ENCODE data around the gene ASTN2. TPM values are rescaled to one million over a fixed set of nuclear protein-coding genes. Genes with fewer than 3 reads are reported as not detected.

ASTN2 gene
- total and polyA plus RNA-seq, 2 experiments from 2014 or later: 5.8 to 7.5 TPM

DNA sequence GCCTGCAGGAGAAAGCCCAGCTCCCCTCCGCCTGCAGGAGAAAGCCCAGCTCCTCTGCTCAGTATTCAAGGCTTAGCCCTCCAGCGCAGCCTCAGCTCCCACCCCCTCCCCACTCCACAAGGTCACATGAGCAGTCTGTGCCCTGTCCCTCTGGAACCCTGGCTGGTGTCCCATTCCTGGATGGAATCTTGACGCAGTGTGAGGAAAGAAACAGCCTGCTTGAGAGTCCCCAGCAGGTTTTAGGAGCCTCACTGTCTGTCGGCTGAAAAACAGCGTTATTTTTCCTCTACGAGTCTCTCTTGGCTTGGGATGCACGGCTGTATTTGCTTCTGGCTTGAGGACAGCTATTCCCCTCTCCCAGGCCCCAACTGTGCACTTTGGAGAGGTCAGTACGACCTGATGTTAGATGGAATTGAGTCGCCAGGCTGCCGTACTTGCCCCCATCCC, 937.9 kb downstream of the ASTN2 start:
- Histone ChIP-seq H3K27me3 (replicated peaks; ENCODE audit: insufficient read depth) (no peaks in the 10 kb centered on the region), H3K36me3 (ENCODE audit: low read depth) (no peaks in the 10 kb centered on the region), H3K27ac (no peak overlapping the region), H3K4me3 (no peak overlapping the region), H4K20me1 (ENCODE audit: insufficient read depth) (no peaks in the 10 kb centered on the region), H2AFZ (no peak overlapping the region), H3K4me2 (ENCODE audit: unreplicated experiment) (no peak overlapping the region), H3K9me3 (ENCODE audit: low read depth) (no peaks in the 10 kb centered on the region), H3K9me2 (ENCODE audit: insufficient read depth) (no peaks in the 10 kb centered on the region), H3K9ac (no peak overlapping the region), H3K79me2 (ENCODE audit: insufficient read depth) (no peaks in the 10 kb centered on the region), H3K4me1 (ENCODE audit: insufficient read depth) (no peaks in the 10 kb centered on the region), H3F3A (ENCODE audit: insufficient read depth) (no peaks in the 10 kb centered on the region)
- TF ChIP-seq EZH2 (IDR thresholded peaks at IDR 0.05; ENCODE audit: insufficient read depth, poor library complexity, severe bottlenecking): no peak
- TF ChIP-seq EZH2phosphoT487 (IDR thresholded peaks at IDR 0.05; ENCODE audit: insufficient read depth, low read depth): no peak
- no peak for DNase-seq
- 58 to 66% methylated on average over 10 of the region's 10 CpGs for WGBS, 2 experiments (ENCODE audit: low coverage in 1 of 2, low lambda C conversion rate in 2 of 2, missing lambda C conversion rate in 2 of 2)
- in situ Hi-C loops (cut with MboI): no loop called here

DNA sequence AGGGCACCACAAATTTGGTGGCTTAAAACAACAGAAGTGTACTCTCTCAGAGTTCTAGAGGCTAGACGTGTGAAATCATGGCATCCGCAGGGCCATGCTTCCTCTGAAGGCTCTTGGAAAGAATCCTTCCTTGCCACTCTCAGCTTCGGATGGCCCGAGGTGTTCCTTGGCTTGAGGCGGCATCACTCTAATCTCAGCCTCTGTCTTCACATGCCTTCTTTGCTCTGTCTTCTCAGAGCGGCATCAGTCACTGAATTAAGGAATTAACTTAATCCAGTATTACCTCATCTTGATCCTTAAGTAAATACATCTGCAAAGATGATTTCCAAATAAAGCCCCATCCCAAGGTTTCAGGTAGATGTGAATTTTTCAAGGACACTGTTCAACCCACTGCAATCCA, 938.9 kb downstream of the ASTN2 start:
- no peak for DNase-seq
- H3K36me3 ChIP-seq (ENCODE audit: low read depth): no peaks in the 10 kb centered on the region
- H3K9me2 ChIP-seq (ENCODE audit: insufficient read depth): no peaks in the 10 kb centered on the region
- no peak overlapping the region for H3K4me2 ChIP-seq (ENCODE audit: unreplicated experiment)
- H3K27ac ChIP-seq: no peak overlapping the region
- no peaks in the 10 kb centered on the region for H3K9me3 ChIP-seq (ENCODE audit: low read depth)
- H2AFZ ChIP-seq: no peak overlapping the region
- no peaks in the 10 kb centered on the region for H3K27me3 ChIP-seq (replicated peaks; ENCODE audit: insufficient read depth)
- H3K9ac ChIP-seq: no peak overlapping the region
- H3K79me2 ChIP-seq (ENCODE audit: insufficient read depth): no peaks in the 10 kb centered on the region
- no peaks in the 10 kb centered on the region for H3F3A ChIP-seq (ENCODE audit: insufficient read depth)
- WGBS, 2 experiments (ENCODE audit: low coverage in 1 of 2, low lambda C conversion rate in 2 of 2, missing lambda C conversion rate in 2 of 2): 88 to 91% methylated on average over 6 of the region's 6 CpGs
- in situ Hi-C loops (cut with MboI): no loop called here
- H3K4me1 ChIP-seq (ENCODE audit: insufficient read depth): peaks cover 8% of the 10 kb centered on the region; the same call in 1 of the 2 replicates
- no peak overlapping the region for H3K4me3 ChIP-seq
- TF ChIP-seq EZH2phosphoT487 (IDR thresholded peaks at IDR 0.05; ENCODE audit: insufficient read depth, low read depth) (no peak), EZH2 (IDR thresholded peaks at IDR 0.05; ENCODE audit: insufficient read depth, poor library complexity, severe bottlenecking) (no peak)
- H4K20me1 ChIP-seq (ENCODE audit: insufficient read depth): no peaks in the 10 kb centered on the region

DNA sequence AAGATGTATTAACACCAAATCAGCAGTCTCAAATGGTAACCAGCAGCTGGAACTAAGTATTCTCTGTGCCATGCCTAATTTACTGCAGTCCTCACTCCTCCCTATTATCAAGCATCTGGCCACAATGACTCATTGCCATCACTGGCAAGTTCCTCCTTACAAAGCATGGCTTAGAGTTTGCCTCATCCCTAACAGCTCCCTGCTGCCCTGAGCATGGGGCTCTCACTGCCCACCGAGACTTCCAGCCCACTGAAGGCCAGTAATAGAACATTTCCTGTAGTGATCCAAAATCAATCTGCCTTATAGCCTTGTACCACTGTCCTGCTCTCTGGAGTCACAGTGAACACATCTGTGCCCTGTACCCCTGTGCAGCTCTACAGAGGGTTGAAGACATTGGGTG, 939.7 kb downstream of the ASTN2 start:
- no peaks in the 10 kb centered on the region for H3K27me3 ChIP-seq (replicated peaks; ENCODE audit: insufficient read depth)
- no peak overlapping the region for H3K9ac ChIP-seq
- no peaks in the 10 kb centered on the region for H3K9me2 ChIP-seq (ENCODE audit: insufficient read depth)
- H2AFZ ChIP-seq: no peak overlapping the region
- H3K4me1 ChIP-seq (ENCODE audit: insufficient read depth): peaks cover 8% of the 10 kb centered on the region; the same call in 1 of the 2 replicates
- H3K79me2 ChIP-seq (ENCODE audit: insufficient read depth): no peaks in the 10 kb centered on the region
- in situ Hi-C loops (cut with MboI): no loop called here
- no peaks in the 10 kb centered on the region for H3F3A ChIP-seq (ENCODE audit: insufficient read depth)
- H3K27ac ChIP-seq: no peak overlapping the region
- H3K4me2 ChIP-seq (ENCODE audit: unreplicated experiment): no peak overlapping the region
- no peaks in the 10 kb centered on the region for H4K20me1 ChIP-seq (ENCODE audit: insufficient read depth)
- WGBS, 2 experiments (ENCODE audit: low coverage in 1 of 2, low lambda C conversion rate in 2 of 2, missing lambda C conversion rate in 2 of 2): 93 to 100% methylated on average over 1 of the region's 1 CpG
- no peaks in the 10 kb centered on the region for H3K36me3 ChIP-seq (ENCODE audit: low read depth)
- TF ChIP-seq EZH2 (IDR thresholded peaks at IDR 0.05; ENCODE audit: insufficient read depth, poor library complexity, severe bottlenecking): no peak
- TF ChIP-seq EZH2phosphoT487 (IDR thresholded peaks at IDR 0.05; ENCODE audit: insufficient read depth, low read depth): no peak
- DNase-seq: peak; percentile 64
- no peak overlapping the region for H3K4me3 ChIP-seq
- no peaks in the 10 kb centered on the region for H3K9me3 ChIP-seq (ENCODE audit: low read depth)

- no peaks in the 10 kb centered on the region for H3K9me2 ChIP-seq (ENCODE audit: insufficient read depth)
- H3K79me2 ChIP-seq (ENCODE audit: insufficient read depth): no peaks in the 10 kb centered on the region
- H3K4me3 ChIP-seq: no peak overlapping the region
- H3K9ac ChIP-seq: no peak overlapping the region
- DNase-seq: no peak
- H3K27ac ChIP-seq: no peak overlapping the region
- H3K4me2 ChIP-seq (ENCODE audit: unreplicated experiment): no peak overlapping the region
- peaks cover 8% of the 10 kb centered on the region; the same call in 1 of the 2 replicates for H3K4me1 ChIP-seq (ENCODE audit: insufficient read depth)
- H4K20me1 ChIP-seq (ENCODE audit: insufficient read depth): no peaks in the 10 kb centered on the region
- WGBS, 2 experiments (ENCODE audit: low coverage in 1 of 2, low lambda C conversion rate in 2 of 2, missing lambda C conversion rate in 2 of 2): 64 to 66% methylated on average over 7 of the region's 7 CpGs
- TF ChIP-seq EZH2phosphoT487 (IDR thresholded peaks at IDR 0.05; ENCODE audit: insufficient read depth, low read depth) (no peak), EZH2 (IDR thresholded peaks at IDR 0.05; ENCODE audit: insufficient read depth, poor library complexity, severe bottlenecking) (no peak)
- H3K36me3 ChIP-seq (ENCODE audit: low read depth): no peaks in the 10 kb centered on the region
- H2AFZ ChIP-seq: no peak overlapping the region
- in situ Hi-C loops (cut with MboI): no loop called here
- no peaks in the 10 kb centered on the region for H3K9me3 ChIP-seq (ENCODE audit: low read depth)
- H3F3A ChIP-seq (ENCODE audit: insufficient read depth): no peaks in the 10 kb centered on the region
- no peaks in the 10 kb centered on the region for H3K27me3 ChIP-seq (replicated peaks; ENCODE audit: insufficient read depth)
Observed at GRCh38 chr9:116471944-116472506, 942.8 kb downstream of the ASTN2 start.

Measured in GM23248 (cell line).